Measurements from ENCODE around the gene ADNP2.

Gene ADNP2

GRCh38 chr18:80108739-80109675 lies at the start of gene ADNP2:
Gene ADNP2, plus strand, starts transcription at chr18:80109262. Its CDS starts 8,281 bp downstream, at chr18:80117543.
- peaks cover 45% of the 10 kb centered on the region for H3K79me2 ChIP-seq (ENCODE audit: low read length)
- peaks cover 40% of the 10 kb centered on the region for H4K20me1 ChIP-seq (ENCODE audit: insufficient read depth, low read length)
- H3K27me3 ChIP-seq (ENCODE audit: low read depth, low read length), result no peaks in the 10 kb centered on the region
- H3K9ac ChIP-seq (ENCODE audit: low read length), result peak within 1 kb of the TSS; percentile 74
- peak within 1 kb of the TSS; percentile 62 for H2AFZ ChIP-seq (ENCODE audit: low read depth, low read length)
- H3K27ac ChIP-seq (ENCODE audit: low read length), result peak within 1 kb of the TSS; percentile 20
- peak within 1 kb of the TSS; percentile 87 for H3K4me3 ChIP-seq (ENCODE audit: low read length)
- H3K4me2 ChIP-seq (ENCODE audit: low read length), result peak within 1 kb of the TSS; percentile 79
- H3K36me3 ChIP-seq (replicated peaks; ENCODE audit: low read depth, low read length), result peaks cover 18% of the 10 kb centered on the region
- TF ChIP-seq CTCF (IDR thresholded peaks at IDR 0.05; ENCODE audit: low read depth, low read length) (no peak), EZH2phosphoT487 (IDR thresholded peaks at IDR 0.05; ENCODE audit: low read depth) (no peak)
- no peaks in the 10 kb centered on the region for H3K9me3 ChIP-seq (ENCODE audit: insufficient read depth, low read length)
- peaks cover 37% of the 10 kb centered on the region for H3K4me1 ChIP-seq (ENCODE audit: low read length)

- Histone ChIP-seq H4K20me1 (ENCODE audit: insufficient read depth, low read length) (no peaks in the 10 kb centered on the region), H3K9ac (ENCODE audit: low read length) (no peak overlapping the region), H3K4me2 (ENCODE audit: low read length) (no peak overlapping the region), H3K79me2 (ENCODE audit: low read length) (no peaks in the 10 kb centered on the region), H3K36me3 (replicated peaks; ENCODE audit: low read depth, low read length) (peaks cover 26% of the 10 kb centered on the region), H3K4me3 (ENCODE audit: low read length) (no peak overlapping the region), H3K9me3 (ENCODE audit: insufficient read depth, low read length) (peaks cover 37% of the 10 kb centered on the region), H3K27ac (ENCODE audit: low read length) (no peak overlapping the region), H3K4me1 (ENCODE audit: low read length) (no peaks in the 10 kb centered on the region), H2AFZ (ENCODE audit: low read depth, low read length) (no peak overlapping the region), H3K27me3 (ENCODE audit: low read depth, low read length) (no peaks in the 10 kb centered on the region)
- TF ChIP-seq CTCF (IDR thresholded peaks at IDR 0.05; ENCODE audit: low read depth, low read length), result no peak
- TF ChIP-seq EZH2phosphoT487 (IDR thresholded peaks at IDR 0.05; ENCODE audit: low read depth), result no peak
Observed at GRCh38 chr18:80059945-80060344, 49.1 kb upstream of the ADNP2 start.

GRCh38 chr18:80065705-80066104 lies 43.4 kb upstream of the ADNP2 start:
- Histone ChIP-seq H3K27ac (ENCODE audit: low read length) (no peak overlapping the region), H3K4me3 (ENCODE audit: low read length) (no peak overlapping the region), H4K20me1 (ENCODE audit: insufficient read depth, low read length) (no peaks in the 10 kb centered on the region), H3K36me3 (replicated peaks; ENCODE audit: low read depth, low read length) (peaks cover 7% of the 10 kb centered on the region), H3K9ac (ENCODE audit: low read length) (no peak overlapping the region), H3K4me1 (ENCODE audit: low read length) (no peaks in the 10 kb centered on the region), H3K79me2 (ENCODE audit: low read length) (no peaks in the 10 kb centered on the region), H2AFZ (ENCODE audit: low read depth, low read length) (no peak overlapping the region), H3K27me3 (ENCODE audit: low read depth, low read length) (no peaks in the 10 kb centered on the region), H3K9me3 (ENCODE audit: insufficient read depth, low read length) (peaks cover 10% of the 10 kb centered on the region; the same call in 1 of the 2 replicates), H3K4me2 (ENCODE audit: low read length) (no peak overlapping the region)
- TF ChIP-seq CTCF (IDR thresholded peaks at IDR 0.05; ENCODE audit: low read depth, low read length), result no peak
- no peak for TF ChIP-seq EZH2phosphoT487 (IDR thresholded peaks at IDR 0.05; ENCODE audit: low read depth)

GRCh38 chr18:80067321-80067720 lies 41.7 kb upstream of the ADNP2 start:
- Histone ChIP-seq H3K9ac (ENCODE audit: low read length) (no peak overlapping the region), H3K27ac (ENCODE audit: low read length) (no peak overlapping the region), H3K4me3 (ENCODE audit: low read length) (no peak overlapping the region), H3K79me2 (ENCODE audit: low read length) (no peaks in the 10 kb centered on the region), H3K9me3 (ENCODE audit: insufficient read depth, low read length) (0 out of 2 replicates have a peak, but pooled peaks cover 4% of the 10 kb centered on the region), H2AFZ (ENCODE audit: low read depth, low read length) (no peak overlapping the region), H3K4me2 (ENCODE audit: low read length) (no peak overlapping the region), H3K36me3 (replicated peaks; ENCODE audit: low read depth, low read length) (peaks cover 3% of the 10 kb centered on the region), H3K4me1 (ENCODE audit: low read length) (no peaks in the 10 kb centered on the region), H4K20me1 (ENCODE audit: insufficient read depth, low read length) (no peaks in the 10 kb centered on the region), H3K27me3 (ENCODE audit: low read depth, low read length) (no peaks in the 10 kb centered on the region)
- TF ChIP-seq CTCF (IDR thresholded peaks at IDR 0.05; ENCODE audit: low read depth, low read length) (no peak), EZH2phosphoT487 (IDR thresholded peaks at IDR 0.05; ENCODE audit: low read depth) (no peak)
